ENCODE measurements around the gene SLC16A7.

Gene SLC16A7

DNA sequence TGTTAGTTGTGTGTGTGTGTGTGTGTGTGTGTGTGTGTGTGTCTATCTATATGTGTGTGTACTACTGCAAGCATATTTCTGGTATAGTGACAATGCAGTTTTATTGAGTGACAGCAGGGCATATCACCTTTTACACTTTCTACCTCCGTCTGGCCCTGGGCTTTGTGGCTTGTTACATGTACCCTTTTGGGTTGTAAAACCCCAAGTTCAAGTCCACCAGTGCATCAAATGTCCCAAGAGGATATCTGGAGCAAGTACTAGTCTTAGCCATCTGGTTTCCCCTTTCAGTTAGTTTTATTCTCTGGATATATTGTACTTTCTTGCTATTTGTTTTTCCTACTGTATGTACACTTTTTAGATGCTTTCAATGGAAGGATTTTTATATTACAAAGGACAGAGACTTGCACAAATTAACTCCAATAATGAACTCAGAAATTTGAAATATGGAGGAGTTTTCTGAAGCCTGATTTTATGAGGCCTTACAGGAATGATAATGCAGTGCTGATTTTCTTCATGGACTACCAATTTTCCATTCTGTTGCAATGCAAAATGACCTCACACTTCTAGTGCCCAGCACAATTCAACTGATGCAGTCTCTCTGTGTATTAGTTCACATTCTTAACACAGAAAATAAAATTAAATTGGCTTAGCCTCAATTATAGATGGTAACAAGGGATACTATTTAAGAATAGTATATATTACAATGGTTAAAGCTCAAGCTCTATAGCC is 29.1 kb downstream of the SLC16A7 start:
- DNase-seq = peak; percentile 8

DNA sequence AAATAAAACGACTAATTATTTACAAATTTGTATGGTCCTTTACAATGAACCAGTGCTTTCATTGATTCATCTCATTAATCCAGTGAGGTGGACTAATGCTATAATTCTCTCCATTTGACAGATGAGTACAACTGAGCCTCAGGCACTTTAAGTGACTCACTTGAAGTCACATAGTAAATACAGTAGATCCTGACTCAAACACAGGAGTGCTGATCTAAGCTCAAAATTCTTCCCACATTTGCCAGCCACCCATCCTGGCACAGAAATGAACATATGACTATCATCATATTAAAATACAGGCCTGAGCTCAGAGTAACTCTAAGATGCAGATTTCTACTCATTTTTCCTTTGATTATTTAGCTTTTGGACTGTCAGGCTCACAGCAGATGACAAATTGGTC is 30.6 kb downstream of the SLC16A7 start:
- no peak for DNase-seq

DNA sequence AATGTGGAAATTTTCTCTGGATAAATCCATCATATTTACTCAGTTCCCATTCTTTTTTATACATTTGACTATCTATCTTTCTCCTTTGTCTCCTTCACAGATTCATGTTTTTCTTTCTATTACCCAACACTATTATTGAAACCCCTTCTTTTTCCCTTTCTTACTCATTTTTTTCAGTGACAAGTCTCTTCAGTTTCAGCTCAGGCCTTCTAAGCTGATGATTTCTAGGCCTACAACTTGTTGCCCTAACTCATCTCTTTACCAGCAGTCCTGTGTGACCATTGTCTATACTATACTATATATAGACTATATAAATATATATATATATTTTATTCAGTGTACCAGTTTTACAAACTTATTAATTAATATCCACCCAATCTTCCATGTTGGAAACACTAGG is 31.8 kb downstream of the SLC16A7 start:
- no peak for DNase-seq

DNA sequence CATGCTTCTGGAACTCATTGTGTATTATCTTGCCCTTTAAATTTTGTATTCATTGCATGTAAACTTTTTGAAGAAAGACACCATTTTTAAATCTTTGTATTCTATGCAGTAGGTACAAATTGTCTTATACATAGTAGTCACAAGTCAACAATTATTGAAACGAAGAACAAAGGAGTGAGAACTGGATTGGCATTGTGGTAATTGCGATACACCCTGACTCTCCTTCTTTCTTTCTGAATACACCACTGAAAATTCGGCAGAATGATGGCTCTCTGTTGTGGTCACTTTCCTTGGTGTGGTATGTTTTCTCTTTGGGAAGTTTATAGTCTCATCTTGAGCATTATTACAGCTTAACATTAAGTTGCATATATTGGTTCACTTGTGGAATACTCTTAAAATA is 34.1 kb downstream of the SLC16A7 start:
- DNase-seq = no peak

DNA sequence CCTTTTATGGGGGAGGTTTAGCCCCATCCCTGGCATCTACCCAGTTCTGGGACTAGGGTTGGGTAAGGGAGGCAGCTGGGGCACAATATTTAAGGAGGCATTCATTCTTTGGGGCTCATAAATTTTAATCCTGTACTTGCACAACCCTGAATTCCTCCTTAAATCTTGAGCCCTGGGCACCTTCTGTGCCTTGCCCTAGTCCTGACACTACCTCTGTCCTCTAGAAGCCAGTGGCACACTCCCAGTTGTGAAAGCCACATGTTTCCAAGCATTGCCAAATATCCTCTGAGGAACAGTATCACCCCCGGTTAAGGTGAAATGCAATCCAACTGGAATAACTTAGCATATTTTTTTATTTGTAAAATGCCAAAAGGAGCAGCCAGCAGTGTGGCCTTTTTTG is 36.6 kb downstream of the SLC16A7 start:
- no peak for DNase-seq

DNA sequence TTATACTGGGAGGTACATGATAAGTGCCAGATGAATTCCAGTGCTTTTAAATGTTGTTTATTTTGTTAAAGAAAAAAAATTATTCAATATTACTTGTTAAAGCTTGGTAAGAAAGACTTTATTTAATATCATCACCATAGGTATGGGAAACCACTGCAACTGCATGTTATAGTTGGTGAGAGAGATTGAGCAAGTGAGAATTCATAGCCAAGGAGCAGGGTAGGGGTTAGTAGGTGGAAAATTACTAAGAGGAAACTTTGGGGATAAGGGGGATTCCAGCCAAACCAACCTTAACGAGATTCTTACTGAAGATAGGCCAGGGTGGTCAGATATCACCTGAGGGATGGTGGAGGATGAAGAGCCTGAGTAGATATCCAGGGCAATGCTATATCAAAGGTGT is 38.4 kb downstream of the SLC16A7 start:
- DNase-seq = no peak

DNA sequence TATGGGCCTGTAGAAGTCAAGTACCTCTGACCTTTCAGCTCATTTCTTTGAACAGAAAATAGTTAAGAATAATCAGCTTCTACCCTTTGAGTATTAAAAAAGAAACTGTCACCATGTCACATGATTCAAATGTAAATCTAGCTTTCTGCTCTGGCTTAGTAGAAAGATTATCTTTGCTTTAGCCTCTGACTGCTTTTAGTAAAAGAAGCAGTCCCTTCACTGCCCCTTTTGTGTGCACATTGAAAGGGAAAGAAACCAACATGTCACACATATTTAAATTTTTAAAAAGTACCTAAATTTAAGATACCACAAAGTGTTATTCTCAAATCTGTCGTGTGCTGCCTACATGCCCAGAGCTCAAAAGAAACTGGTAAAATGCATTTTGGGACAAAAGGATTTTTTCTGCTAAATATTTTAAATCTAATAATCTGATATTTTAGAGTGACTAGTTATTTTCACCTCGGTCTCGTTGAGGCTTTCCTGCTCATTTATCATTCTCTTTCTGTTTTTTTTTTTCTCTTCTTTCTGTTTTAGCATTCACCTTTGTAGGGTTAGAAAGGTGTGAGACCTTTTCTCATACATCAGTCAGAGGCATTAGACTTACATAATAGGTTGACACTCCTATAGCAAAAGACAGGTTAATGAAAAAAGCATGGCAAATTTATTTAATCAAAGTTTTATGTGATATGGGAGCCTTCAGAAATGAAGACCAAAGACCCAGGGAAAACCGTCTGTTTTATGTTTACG is 41.3 kb downstream of the SLC16A7 start:
- no peak for DNase-seq

DNA sequence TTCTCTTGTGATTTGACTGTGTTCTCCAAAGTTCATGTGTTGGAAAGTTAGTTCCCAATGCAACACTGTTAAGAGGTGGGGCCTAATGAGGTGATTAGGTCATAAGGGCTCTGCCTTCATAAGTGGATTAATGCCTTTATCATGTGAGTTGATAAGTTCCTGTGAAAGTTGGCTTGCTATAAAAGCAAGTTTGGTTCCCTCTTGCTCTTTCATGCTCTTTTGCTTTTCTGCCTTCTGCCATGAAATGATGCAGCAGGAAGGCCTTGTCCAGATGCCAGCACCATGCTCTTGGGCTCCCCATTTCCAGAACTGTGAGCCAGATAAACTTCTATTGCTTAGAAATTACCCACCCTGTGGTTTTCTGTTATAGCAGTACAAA is 41.9 kb downstream of the SLC16A7 start:
- DNase-seq = peak; percentile 58

DNA sequence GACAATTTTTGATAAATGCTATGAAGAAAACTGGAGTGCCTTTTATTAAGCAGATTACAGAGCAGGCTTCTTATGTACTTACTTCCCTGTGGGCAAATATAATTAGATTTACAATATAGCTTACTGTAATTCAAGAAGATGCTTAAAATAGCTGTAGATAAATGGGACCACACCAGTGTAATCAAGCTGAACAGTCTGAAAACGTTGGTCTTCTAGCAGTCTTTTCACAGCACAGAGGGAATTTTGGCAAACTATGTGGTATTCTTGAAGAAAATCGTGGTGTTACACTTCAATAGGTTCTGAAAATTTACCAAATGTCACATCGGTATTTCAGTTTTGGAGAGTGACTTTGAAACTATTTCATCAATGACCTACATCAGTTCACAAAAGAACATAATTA is 47.7 kb downstream of the SLC16A7 start:
- no peak for DNase-seq

DNA sequence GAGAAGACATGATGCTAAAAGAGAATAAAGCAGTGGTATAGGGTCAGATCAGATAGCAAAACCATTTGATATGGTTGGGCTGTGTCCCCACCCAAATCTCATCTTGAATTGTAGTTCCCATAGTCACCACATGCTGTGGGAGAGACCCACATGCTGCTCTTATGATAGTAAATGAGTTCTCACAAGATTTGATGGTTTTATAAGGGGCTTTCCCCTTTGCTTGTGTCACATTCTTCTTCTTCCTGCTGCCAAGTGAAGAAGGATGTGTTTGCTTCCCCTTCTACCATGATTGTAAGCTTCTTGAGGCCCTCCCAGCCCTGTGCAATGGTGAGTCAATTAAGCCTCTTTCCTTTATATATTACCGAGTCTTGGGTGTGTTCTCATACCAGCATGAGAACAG is 49.4 kb downstream of the SLC16A7 start:
- DNase-seq = no peak

DNA sequence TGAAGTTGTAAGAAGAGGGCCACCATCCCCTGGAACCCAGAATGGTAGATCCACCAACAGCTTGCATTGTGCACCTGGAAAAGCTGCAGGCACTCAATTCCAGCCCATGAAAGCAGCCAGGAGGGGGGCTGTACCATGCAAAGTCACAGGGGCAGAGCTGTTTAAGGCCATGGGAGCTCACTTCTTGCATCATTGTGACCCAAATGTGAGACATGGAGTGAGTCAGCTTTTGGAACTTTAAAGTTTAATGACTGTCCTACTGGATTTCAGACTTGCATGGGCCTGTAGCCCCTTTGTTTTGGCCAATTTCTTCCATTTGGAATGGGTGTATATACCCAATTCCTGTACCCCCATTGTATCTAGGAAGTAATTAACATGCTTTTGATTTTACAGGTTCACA is 50.8 kb downstream of the SLC16A7 start:
- no peak for DNase-seq

DNA sequence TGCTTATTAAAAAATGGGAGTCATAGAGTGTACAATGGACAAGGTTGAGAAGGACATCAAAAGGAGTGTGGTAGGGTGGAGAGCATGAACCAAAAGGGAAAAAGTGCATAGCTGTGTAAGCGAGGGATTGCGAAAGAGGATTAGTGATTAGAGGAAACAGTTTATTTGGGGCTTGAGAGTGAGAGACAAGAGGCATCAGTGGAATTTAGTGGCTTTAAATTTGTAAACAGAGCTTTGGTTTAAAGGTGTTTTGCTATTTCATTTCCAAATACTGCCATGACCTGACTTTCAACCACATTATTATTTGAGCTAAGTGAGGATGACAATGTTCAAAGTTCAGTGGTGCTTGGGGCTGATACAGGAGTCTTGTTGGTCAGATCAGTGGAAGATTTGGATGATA is 53.4 kb downstream of the SLC16A7 start:
- peak; percentile 25 for DNase-seq

DNA sequence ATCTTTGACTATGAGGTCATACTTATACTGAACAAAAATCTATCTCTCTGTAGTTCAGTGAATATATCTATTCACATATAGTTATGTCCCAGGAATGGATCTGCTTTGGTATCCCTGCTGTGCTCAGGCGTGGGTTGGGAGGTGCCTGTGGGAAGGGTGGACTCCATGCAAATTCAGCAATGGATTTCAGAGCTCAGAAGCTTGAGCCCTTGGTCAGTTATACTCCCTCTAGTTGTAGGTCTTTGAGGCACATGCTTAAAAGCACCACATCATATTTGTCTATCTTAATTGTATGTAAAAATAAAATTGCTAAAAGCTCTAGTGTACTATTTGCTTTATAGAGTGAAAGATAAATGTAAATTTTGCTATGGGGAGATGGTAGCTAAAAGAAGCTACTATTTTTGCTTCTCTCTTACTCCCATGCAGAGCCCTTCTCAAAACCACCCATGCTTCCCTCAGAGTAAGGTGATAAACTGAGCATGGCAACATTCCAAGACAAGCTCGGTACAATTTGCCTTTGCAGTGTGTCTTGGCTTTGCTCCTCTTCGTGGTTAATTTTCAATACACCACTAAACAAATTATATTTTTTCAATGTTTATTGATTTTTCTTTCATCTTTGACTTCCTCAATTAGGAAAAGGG is 54.9 kb downstream of the SLC16A7 start:
- DNase-seq = peak; percentile 26

DNA sequence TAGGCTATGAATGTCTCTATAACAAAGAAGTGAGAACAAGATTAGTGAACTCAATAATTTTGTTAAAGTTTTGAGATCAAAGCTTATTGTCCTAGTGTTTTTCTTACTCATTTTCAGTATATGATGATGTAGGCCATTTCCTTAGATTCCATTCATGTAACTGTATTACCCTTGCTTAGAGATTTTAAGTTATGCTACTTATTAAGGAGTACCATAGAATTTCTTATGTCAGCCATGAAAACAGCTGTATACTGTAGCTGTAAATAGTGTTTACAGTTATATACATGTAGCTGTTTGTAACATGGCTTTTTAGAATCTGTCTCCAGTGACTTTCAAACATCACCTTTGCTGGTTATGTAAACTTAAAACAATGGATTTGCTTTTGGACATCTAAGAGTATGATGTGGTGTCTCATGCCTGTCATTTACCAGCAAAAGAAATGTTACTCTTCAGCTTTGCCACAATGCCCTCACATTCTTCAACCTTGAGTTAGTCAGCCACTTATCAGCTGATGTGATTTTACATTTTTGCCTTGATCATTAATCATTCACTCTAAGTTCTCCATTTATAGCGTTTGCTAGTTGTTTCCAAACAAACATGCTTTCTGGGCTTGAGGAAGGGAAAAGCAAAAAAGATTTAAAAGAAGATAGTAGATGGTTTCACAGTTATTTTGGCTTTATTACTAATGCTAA is 55.5 kb downstream of the SLC16A7 start:
- no peak for DNase-seq

DNA sequence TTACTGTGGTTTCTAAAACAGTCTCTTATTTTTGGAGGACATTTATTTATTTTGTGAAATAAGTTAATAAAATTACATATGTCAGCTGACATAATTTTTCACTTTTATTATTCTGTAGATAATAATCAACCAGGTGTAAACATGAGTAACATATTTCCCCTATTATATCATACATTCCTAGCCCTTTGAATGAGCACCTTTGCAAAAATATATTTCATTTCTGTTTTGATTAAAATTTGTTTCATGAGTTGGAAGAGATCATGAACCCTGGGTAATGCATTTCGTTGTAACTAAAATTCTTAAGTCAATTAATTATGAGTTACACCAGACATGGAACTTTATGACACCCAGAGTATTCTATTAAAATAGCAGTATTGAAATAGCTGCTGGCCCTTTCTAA is 56.3 kb downstream of the SLC16A7 start:
- DNase-seq = no peak

DNA sequence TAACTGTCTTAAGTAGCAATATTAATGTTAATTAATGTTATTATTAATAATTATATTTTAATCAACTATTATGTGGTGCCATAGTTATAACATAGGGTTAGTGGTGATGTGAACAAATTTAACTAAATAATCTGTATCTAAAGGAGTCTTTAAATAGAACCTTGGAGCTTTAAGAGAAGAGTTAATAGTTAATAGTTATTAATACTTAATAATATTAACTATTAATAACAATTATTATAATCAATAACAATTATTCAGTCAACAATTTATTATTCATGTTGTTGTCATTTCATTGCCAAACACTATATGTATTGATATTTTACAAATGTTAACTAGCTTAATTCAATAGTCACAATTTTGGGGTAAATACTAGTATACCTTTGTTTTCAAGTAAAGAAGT is 58.2 kb downstream of the SLC16A7 start:
- DNase-seq = no peak

DNA sequence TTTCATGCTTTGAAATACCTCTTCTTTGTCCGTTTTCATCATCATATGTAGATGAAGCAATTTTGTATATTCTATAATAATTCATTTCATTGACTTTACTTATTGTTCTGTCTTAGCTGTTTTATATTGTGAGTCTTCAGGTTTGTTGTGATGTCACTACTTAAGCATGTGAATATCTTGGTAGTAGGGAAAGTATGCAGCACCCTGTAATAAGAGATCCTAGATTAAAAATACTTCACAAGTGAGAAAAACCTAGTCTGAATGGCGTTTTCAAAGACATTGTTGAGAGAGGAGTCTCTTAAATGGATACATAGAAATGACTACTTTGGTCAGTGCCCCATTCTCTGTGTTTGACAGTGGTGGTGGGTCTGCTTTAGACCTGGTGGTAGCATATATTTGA is 61.4 kb downstream of the SLC16A7 start:
- no peak for DNase-seq

DNA sequence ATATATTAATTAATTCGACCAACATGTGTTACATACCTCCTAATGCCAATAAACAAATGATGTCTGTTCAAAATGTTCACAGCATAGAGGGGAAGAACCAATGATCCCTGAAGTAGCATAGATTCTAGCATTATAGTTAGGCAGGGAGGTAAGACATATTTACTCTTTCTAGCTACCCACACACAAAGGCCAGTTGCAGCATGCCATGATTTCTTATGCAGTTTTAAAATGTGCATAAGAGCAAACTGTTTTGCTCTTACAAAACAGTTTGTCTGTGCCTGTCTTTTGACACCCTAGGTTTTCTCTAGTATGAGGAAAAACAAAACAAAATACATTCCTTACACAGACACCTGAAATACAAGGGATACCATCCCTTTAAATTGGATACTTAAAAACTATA is 61.9 kb downstream of the SLC16A7 start:
- DNase-seq = no peak

DNA sequence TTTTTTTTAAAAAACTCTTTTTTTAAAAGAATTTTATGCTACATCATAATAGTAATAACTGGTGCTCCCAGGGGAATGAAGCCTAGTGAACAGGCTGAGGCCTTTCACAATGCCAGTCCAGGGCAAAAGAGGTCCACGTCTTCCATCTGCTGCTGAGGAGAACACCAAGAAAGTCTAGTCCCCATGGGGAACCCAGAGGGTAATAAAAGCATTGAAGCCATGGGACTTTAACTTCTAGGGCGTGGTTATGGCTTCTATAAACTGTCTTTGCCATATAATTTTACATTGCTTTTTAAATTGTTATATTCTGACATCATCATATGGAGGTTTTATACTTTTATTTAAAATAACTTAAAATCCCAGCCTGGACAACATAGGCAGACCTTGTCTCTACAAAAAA is 64.3 kb downstream of the SLC16A7 start:
- DNase-seq = no peak

DNA sequence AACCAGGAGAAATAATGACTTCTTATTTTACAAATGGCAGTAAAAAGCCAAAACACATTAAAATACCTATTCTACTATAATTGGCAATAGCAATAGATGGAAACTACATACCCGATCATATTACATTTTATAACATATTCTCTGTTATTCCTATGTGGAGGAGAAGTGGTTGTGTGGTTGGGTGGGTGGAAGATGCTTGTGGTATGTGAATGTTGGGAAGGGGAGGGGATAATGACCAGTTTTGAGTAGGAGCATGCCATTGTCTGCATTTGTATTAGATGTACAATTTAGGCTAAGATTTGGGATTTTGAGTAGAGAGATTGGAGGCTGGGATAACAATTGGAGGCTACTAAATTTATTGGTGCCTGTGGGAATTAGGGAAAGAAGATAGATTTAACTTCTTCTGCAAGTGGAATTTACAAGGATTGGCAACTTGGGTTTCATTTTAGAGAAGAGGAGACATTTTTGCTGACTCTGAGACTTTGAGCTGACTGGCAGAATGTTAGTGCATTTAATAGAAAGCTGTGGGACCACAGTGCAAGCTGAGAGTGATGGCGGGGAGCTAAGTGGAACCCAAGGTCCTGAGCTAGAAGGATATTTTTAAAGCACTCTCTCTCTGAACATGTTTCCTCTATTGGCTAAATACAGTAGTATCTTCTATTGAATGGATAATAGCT is 65.2 kb downstream of the SLC16A7 start:
- no peak for DNase-seq

DNA sequence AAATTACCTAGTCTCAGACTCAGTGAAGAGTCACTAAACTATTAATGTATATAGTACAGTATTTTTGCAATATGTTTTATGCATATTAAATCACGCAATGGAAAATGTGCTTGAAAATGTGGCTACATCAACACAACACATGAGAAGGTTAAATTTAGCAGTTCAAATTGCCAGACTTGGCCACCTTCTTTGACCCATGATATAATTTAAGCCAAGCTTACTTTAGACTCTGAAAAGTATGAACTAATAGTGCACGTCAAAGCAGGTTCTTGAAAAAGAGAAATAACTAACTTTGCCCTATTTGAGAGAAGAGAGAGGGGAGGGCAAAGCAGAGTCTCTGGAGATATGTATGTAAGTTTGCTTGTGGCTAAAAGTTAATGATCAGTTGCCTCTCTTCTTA is 68.7 kb downstream of the SLC16A7 start:
- no peak for DNase-seq

DNA sequence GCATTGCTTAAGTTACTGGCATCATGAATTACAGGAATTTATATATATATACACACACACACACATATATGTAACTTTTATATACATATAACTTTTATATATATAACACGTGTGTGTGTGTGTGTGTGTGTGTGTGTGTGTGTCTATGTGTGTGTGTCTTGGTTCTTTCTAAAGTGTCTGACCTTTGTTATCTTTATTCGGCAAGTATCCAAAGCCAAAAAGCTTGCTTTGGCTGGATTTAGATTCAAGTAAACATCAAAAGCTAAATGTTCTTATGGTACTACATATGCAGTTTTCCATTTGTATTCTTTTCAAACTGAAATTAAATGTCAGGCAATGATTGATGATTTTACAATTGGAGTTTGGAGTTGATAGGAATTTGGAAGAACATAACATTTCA is 69.9 kb downstream of the SLC16A7 start:
- DNase-seq = no peak

DNA sequence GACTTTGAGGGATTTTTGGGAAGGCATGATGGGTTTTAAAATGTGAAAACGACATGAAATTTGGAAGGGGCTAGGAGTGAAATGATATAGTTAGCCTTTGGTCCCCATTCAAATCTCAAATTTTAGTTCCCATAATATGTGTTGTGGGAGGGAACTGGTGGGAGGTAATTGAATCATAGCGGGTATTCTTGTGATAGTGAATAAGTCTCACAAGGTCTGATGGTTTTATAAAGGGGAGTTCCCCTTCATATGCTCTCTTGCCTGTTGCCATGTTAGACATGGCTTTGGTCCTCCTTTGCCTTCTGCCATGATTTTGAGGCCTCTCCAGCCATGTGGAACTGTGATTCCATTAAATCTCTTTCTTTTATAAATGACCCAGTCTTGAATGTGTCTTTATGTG is 72.8 kb downstream of the SLC16A7 start:
- no peak for DNase-seq
